ENCODE measurements around the gene NTSR2. TPM values are rescaled to one million over a fixed set of nuclear protein-coding genes. Genes with fewer than 3 reads are reported as not detected.

NTSR2 gene
- total and polyA plus RNA-seq, 10 of the 15 experiments (the other 5 are each of a cell fraction or from before 2014, with no cell fraction given), result not detected

DNA sequence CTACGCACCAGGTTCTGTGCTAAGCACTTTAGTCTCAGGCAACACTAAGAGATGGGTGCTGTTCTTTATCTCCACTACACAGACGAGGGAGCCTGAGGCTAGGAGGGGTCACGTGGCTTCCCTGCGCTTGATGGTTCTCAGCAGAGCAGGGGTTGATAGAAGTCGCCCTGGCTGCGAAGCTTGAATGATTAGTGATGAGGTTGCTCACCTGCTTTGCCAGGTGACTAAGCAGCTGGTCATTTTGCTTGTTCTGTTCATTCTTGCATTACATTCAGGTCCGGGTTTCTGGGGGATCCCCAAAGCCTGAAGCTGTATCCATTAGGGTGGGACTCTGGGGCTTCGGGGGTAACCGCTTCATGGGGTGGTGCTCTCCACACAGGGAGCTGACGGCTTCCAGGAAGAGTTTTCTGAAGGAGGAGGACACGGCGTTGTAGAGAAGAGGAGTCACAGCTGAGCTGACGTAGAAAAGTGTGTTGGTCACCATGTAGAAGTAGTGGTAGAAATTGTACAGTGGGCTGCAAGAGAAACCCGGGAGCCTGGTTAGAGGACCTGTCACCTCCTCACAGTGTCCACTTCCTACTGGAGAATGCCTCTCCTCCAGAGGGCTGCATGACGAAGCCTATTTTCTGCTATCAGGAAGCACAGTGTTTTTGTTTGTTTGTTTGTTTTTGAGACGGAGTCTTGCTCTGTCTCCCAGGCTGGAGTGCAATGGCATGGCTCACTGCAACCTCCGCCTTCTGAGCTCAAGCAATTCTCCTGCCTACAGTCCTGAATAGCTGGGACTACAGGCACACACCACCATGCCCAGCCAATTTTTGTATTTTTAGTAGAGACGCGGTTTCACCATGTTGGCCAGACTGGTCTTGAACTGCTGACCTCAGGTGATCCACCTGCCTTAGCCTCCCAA lies 11.5 kb downstream of the NTSR2 start:
- TF ChIP-seq MTA2 (IDR thresholded peaks at IDR 0.05; ENCODE audit: low read depth), result no peak
- TF ChIP-seq, protein P1, sequence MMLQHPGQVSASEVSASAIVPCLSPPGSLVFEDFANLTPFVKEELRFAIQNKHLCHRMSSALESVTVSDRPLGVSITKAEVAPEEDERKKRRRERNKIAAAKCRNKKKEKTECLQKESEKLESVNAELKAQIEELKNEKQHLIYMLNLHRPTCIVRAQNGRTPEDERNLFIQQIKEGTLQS (IDR thresholded peaks at IDR 0.05; ENCODE audit: borderline replicate concordance, extremely low read depth, low read depth, low read length), result no peak
- no peak for TF ChIP-seq HDAC2 (IDR thresholded peaks at IDR 0.05)
- TF ChIP-seq POU2F2 (IDR thresholded peaks at IDR 0.05; ENCODE audit: borderline replicate concordance, low read depth, low read length), result no peak
- TF ChIP-seq EZH2 (IDR thresholded peaks at IDR 0.05; ENCODE audit: borderline replicate concordance, control insufficient read depth, low read depth, low read length), result no peak
- TF ChIP-seq JUNB (IDR thresholded peaks at IDR 0.05), result no peak
- no peak for TF ChIP-seq SMAD1 (IDR thresholded peaks at IDR 0.05; ENCODE audit: low read depth, partially characterized antibody)
- no peak for TF ChIP-seq BACH1 (IDR thresholded peaks at IDR 0.05; ENCODE audit: borderline replicate concordance)
- TF ChIP-seq WRNIP1 (IDR thresholded peaks at IDR 0.05; ENCODE audit: borderline replicate concordance, low read depth, low read length), result no peak
- no peak for TF ChIP-seq BCL11A (IDR thresholded peaks at IDR 0.05; ENCODE audit: low read depth, low read length)
- TF ChIP-seq SUPT20H (IDR thresholded peaks at IDR 0.05; ENCODE audit: borderline replicate concordance, control insufficient read depth, low read depth, low read length), result no peak
- FAIRE-seq (no peak), DNase-seq (ENCODE audit: low read depth, low spot score) (no peak), ATAC-seq (no peak)
- Histone ChIP-seq H2AFZ (ENCODE audit: control insufficient read depth, low read depth, low read length) (no peak overlapping the region), H3K9me3 (replicated peaks; ENCODE audit: control insufficient read depth, insufficient read depth, low read length) (no peaks in the 10 kb centered on the region), H3K27me3 (replicated peaks in 1 of 2; ENCODE audit: control insufficient read depth in 2 of 2, insufficient read depth in 2 of 2, low read length in 1 of 2) (no peaks in the 10 kb centered on the region), H3K4me3 (no peak overlapping the region), H4K20me1 (ENCODE audit: control insufficient read depth, insufficient read depth) (no peaks in the 10 kb centered on the region), H3K27ac (ENCODE audit: control insufficient read depth, insufficient read depth) (no peak overlapping the region), H3K4me2 (ENCODE audit: control insufficient read depth, insufficient read depth) (no peak overlapping the region), H3K9ac (ENCODE audit: control insufficient read depth, insufficient read depth, low read length) (no peak overlapping the region), H3K79me2 (ENCODE audit: control insufficient read depth, insufficient read depth, low read length) (no peaks in the 10 kb centered on the region), H3K36me3 (ENCODE audit: control insufficient read depth in 2 of 2, insufficient read depth in 2 of 2, low read length in 1 of 2) (no peaks in the 10 kb centered on the region), H3K4me1 (ENCODE audit: control insufficient read depth, insufficient read depth, low read length) (no peaks in the 10 kb centered on the region)
- WGBS (ENCODE audit: insufficient coverage, insufficient replicate concordance, low lambda C conversion rate, missing lambda C conversion rate), result 48% methylated on average over 19 of the region's 19 CpGs
- in situ Hi-C loops (cut with MboI), result no loop called here
- intact Hi-C loops (cut with micrococcal nuclease; ENCODE audit: unreplicated experiment), result no loop called here
- CTCF ChIA-PET, result no interaction called here
- RAD21 ChIA-PET (ENCODE audit: unreplicated experiment), result no interaction called here
- SMC1A ChIA-PET (ENCODE audit: uncharacterized antibody, unreplicated experiment), result no interaction called here
- BruUV-seq (replicated peaks), result no TSS peak
- POLR2A ChIA-PET, result no interaction called here
